Activated T-cell treated with anti-CD3 and anti-CD28 coated beads, Interleukin-2, amount 50 U/mL, for 24 hours (primary cell): ENCODE data around the gene MTA2.
A peak's percentile ranks its signal among the peaks of the same experiment; 100 is the strongest.
"Not testable (repeated sequence)": the region's sequence is repeated elsewhere in the genome, so short reads cannot be mapped to it uniquely, and the experiment has no call there.

ENCODE experiments used
- DNase-seq: peaks from one replicate; pipeline ENCODE4 v3.0.0-alpha.2; 2020
- H3K27ac Mint-ChIP-seq: 2 replicates; pipeline ENCODE4 v1.8.0; 2020; ENCODE audit warnings: mild to moderate bottlenecking, mixed read lengths
- H3K27me3 Mint-ChIP-seq: 2 replicates; pipeline ENCODE4 v1.8.0; 2020; ENCODE audit warnings: mixed read lengths
- H3K36me3 Mint-ChIP-seq: 2 replicates; pipeline ENCODE4 v1.8.0; 2020; ENCODE audit warnings: low read depth, mixed read lengths
- H3K4me1 Mint-ChIP-seq: 2 replicates; pipeline ENCODE4 v1.8.0; 2020; ENCODE audit warnings: low read depth, mixed read lengths
- H3K4me3 Mint-ChIP-seq: 2 replicates; pipeline ENCODE4 v1.8.0; 2020; ENCODE audit warnings: mild to moderate bottlenecking, moderate library complexity, mixed read lengths
- H3K9me3 Mint-ChIP-seq: 2 replicates; pipeline ENCODE4 v1.8.0; 2020; ENCODE audit warnings: mixed read lengths

The MTA2 gene

GRCh38 chr11:62555464-62556107 lies 46.1 kb downstream of the MTA2 start:
- H3K9me3 Mint-ChIP-seq = no peaks in the 10 kb centered on the region
- H3K27me3 Mint-ChIP-seq = no peaks in the 10 kb centered on the region
- H3K36me3 Mint-ChIP-seq = peaks cover 69% of the 10 kb centered on the region
- peak; percentile 55 for DNase-seq
- peaks cover 100% of the 10 kb centered on the region for H3K4me1 Mint-ChIP-seq
- peak overlapping the region; percentile 61 for H3K4me3 Mint-ChIP-seq
- H3K27ac Mint-ChIP-seq = peak overlapping the region; percentile 97

GRCh38 chr11:62554387-62555167 lies 47.1 kb downstream of the MTA2 start:
- H3K27ac Mint-ChIP-seq = peak overlapping the region; percentile 97
- peak overlapping the region; percentile 61 for H3K4me3 Mint-ChIP-seq
- no peak for DNase-seq
- H3K9me3 Mint-ChIP-seq = no peaks in the 10 kb centered on the region
- H3K36me3 Mint-ChIP-seq = peaks cover 59% of the 10 kb centered on the region
- H3K27me3 Mint-ChIP-seq = no peaks in the 10 kb centered on the region
- peaks cover 98% of the 10 kb centered on the region for H3K4me1 Mint-ChIP-seq

- Mint-ChIP-seq H3K4me3 (peak overlapping the region; percentile 61), H3K4me1 (peaks cover 92% of the 10 kb centered on the region), H3K36me3 (peaks cover 52% of the 10 kb centered on the region), H3K27ac (peak overlapping the region; percentile 97), H3K9me3 (no peaks in the 10 kb centered on the region), H3K27me3 (no peaks in the 10 kb centered on the region)
- DNase-seq = no peak
Measured at GRCh38 chr11:62553839-62554361, 47.8 kb downstream of the MTA2 start.

GRCh38 chr11:62553080-62553838 lies 48.4 kb downstream of the MTA2 start:
- H3K4me3 Mint-ChIP-seq = peak overlapping the region; percentile 31
- no peaks in the 10 kb centered on the region for H3K9me3 Mint-ChIP-seq
- H3K36me3 Mint-ChIP-seq = peaks cover 46% of the 10 kb centered on the region
- H3K27me3 Mint-ChIP-seq = no peaks in the 10 kb centered on the region
- peaks cover 87% of the 10 kb centered on the region for H3K4me1 Mint-ChIP-seq
- H3K27ac Mint-ChIP-seq = peak overlapping the region; percentile 97
- peak; percentile 55 for DNase-seq

GRCh38 chr11:62552485-62553079 lies 49.1 kb downstream of the MTA2 start:
- Mint-ChIP-seq H3K4me1 (peaks cover 87% of the 10 kb centered on the region), H3K27me3 (peaks cover 2% of the 10 kb centered on the region), H3K9me3 (no peaks in the 10 kb centered on the region), H3K27ac (peak overlapping the region; percentile 97), H3K4me3 (peak overlapping the region; percentile 54), H3K36me3 (peaks cover 41% of the 10 kb centered on the region)
- no peak for DNase-seq

GRCh38 chr11:62550478-62550877 lies 51.2 kb downstream of the MTA2 start:
- not testable (repeated sequence) for H3K4me3 Mint-ChIP-seq, H3K27me3 Mint-ChIP-seq, H3K9me3 Mint-ChIP-seq, DNase-seq
- H3K4me1 Mint-ChIP-seq = peaks cover 77% of the 10 kb centered on the region
- H3K36me3 Mint-ChIP-seq = peaks cover 22% of the 10 kb centered on the region
- peak overlapping the region; percentile 97 for H3K27ac Mint-ChIP-seq

- H3K4me1 Mint-ChIP-seq = peaks cover 76% of the 10 kb centered on the region
- H3K36me3 Mint-ChIP-seq = peaks cover 9% of the 10 kb centered on the region
- peaks cover 2% of the 10 kb centered on the region for H3K27me3 Mint-ChIP-seq
- H3K27ac Mint-ChIP-seq = no peak overlapping the region
- H3K4me3 Mint-ChIP-seq = no peak overlapping the region
- no peak for DNase-seq
- no peaks in the 10 kb centered on the region for H3K9me3 Mint-ChIP-seq
Measured at GRCh38 chr11:62548545-62549335, 52.9 kb downstream of the MTA2 start.

- Mint-ChIP-seq H3K27me3 (peaks cover 2% of the 10 kb centered on the region), H3K9me3 (no peaks in the 10 kb centered on the region), H3K27ac (peak overlapping the region; percentile 8), H3K36me3 (peaks cover 6% of the 10 kb centered on the region), H3K4me1 (peaks cover 76% of the 10 kb centered on the region), H3K4me3 (peak overlapping the region; percentile 70)
- DNase-seq = no peak
Measured at GRCh38 chr11:62547691-62548281, 53.9 kb downstream of the MTA2 start.

- Mint-ChIP-seq H3K27me3 (peaks cover 2% of the 10 kb centered on the region), H3K36me3 (peaks cover 6% of the 10 kb centered on the region), H3K4me3 (peak overlapping the region; percentile 70), H3K27ac (no peak overlapping the region), H3K4me1 (peaks cover 75% of the 10 kb centered on the region), H3K9me3 (no peaks in the 10 kb centered on the region)
- DNase-seq = no peak
Measured at GRCh38 chr11:62546929-62547625, 54.6 kb downstream of the MTA2 start.

GRCh38 chr11:62546244-62546928 lies 55.3 kb downstream of the MTA2 start, which contains the start of gene AHNAK:
TSS of gene AHNAK (minus strand) at chr11:62546806. CDS start at chr11:62536098, 10,708 bp downstream.
- Mint-ChIP-seq H3K27me3 (peaks cover 2% of the 10 kb centered on the region), H3K4me3 (peak within 1 kb of the TSS; percentile 88), H3K4me1 (peaks cover 75% of the 10 kb centered on the region), H3K9me3 (no peaks in the 10 kb centered on the region), H3K27ac (peak within 1 kb of the TSS; percentile 79), H3K36me3 (peaks cover 6% of the 10 kb centered on the region)
- peak; percentile 75 for DNase-seq

GRCh38 chr11:62545437-62546243 lies 56.0 kb downstream of the MTA2 start:
- Mint-ChIP-seq H3K4me3 (peak overlapping the region; percentile 88), H3K27me3 (peaks cover 2% of the 10 kb centered on the region), H3K4me1 (peaks cover 75% of the 10 kb centered on the region), H3K36me3 (peaks cover 6% of the 10 kb centered on the region), H3K27ac (peak overlapping the region; percentile 81), H3K9me3 (no peaks in the 10 kb centered on the region)
- DNase-seq = peak; percentile 68
